A549 (cell line): ENCODE data around the gene TTC3. TPM values are rescaled to one million over a fixed set of nuclear protein-coding genes. Genes with fewer than 3 reads are reported as not detected.

Experiments used
- ATAC-seq, 2 experiments: fragments of 200-7000 bp in 1 of 2; fragments of >200 bp in 1 of 2; cut with Nextera tagmentation in 1 of 2; cut with Tn5 transposase in 1 of 2; 3 replicates each; pipeline versions ENCODE4 v1.8.0 to v1.9.1; 2018 to 2020; ENCODE audit warnings: mild to moderate bottlenecking in 1 of 2, moderate library complexity in 1 of 2
- CTCF ChIA-PET: fragments of 300-600 bp; sonication (Branson Sonifier 250); formaldehyde crosslinking; extraction: SDS; loops from one replicate; lab custom pipeline; 2021; ENCODE audit warnings: antibody characterized with exemption, inconsistent platforms; lab: Yijun Ruan, JAX
- POLR2A ChIA-PET: fragments of 350-600 bp; formaldehyde crosslinking; extraction: SDS; loops from one replicate; lab custom pipeline; 2021; ENCODE audit warnings: antibody characterized with exemption, inconsistent platforms; lab: Yijun Ruan, JAX
- DNase-seq, 2 experiments: peaks; one replicate each; pipeline versions ENCODE4 v3.0.0 to v3.0.0-alpha.2; 2011 to 2016; ENCODE audit warnings: low read depth in 1 of 2, low spot score in 1 of 2
- FAIRE-seq: peaks from 2 replicates; lab custom pipeline; 2011; peaks lifted over from hg19 to GRCh38; lab: Jason Lieb, UNC
- H3K27ac ChIP-seq, 2 experiments: fragments of >200 bp; sonication (Bioruptor Twin); formaldehyde crosslinking; 3 replicates each; pipeline ENCODE4 v1.5.1; 2016 to 2017
- H3K4me1 ChIP-seq: fragments of >200 bp; sonication (Bioruptor Twin); formaldehyde crosslinking; 3 replicates; pipeline ENCODE4 v1.6.1; 2016
- H3K4me2 ChIP-seq: fragments of >200 bp; sonication (Bioruptor Twin); formaldehyde crosslinking; 3 replicates; pipeline ENCODE4 v1.6.1; 2016
- H3K4me3 ChIP-seq: fragments of >200 bp; sonication (Bioruptor Twin); formaldehyde crosslinking; 3 replicates; pipeline ENCODE4 v1.5.1; 2016
- H3K9me3 ChIP-seq: fragments of >200 bp; sonication (Bioruptor Twin); formaldehyde crosslinking; 3 replicates; pipeline ENCODE4 v1.6.1; 2016
- BCL3 ChIP-seq: fragments of >200 bp; sonication (Bioruptor Twin); formaldehyde crosslinking; IDR thresholded peaks from 3 replicates; pipeline ENCODE4 v1.6.1; 2016
- BHLHE40 ChIP-seq: IDR thresholded peaks from 2 replicates; pipeline ENCODE4 v1.6.1; 2012; ENCODE audit warnings: low read depth, low read length, inconsistent platforms
- E2F6 ChIP-seq: IDR thresholded peaks from 2 replicates; pipeline ENCODE4 v1.6.1; 2012; ENCODE audit warnings: low read depth, borderline replicate concordance
- FOSL2 ChIP-seq, 2 experiments: fragments of 450-650 bp in 1 of 2; fragments of >200 bp in 1 of 2; sonication (Bioruptor Twin) in 1 of 2; formaldehyde crosslinking; IDR thresholded peaks; 2 replicates each; pipeline versions ENCODE4 v1.5.0 to v1.6.1; 2016 to 2020; ENCODE audit warnings: mild to moderate bottlenecking in 1 of 2, moderate library complexity in 1 of 2
- GATA3 ChIP-seq: IDR thresholded peaks from 2 replicates; pipeline ENCODE4 v1.6.1; 2012; ENCODE audit warnings: borderline replicate concordance
- HES2 ChIP-seq: fragments of >200 bp; sonication (Bioruptor Twin); formaldehyde crosslinking; IDR thresholded peaks from 2 replicates; pipeline ENCODE4 v1.6.1; 2016
- HOXA7 ChIP-seq: fragments of 250-450 bp; sonication (Bioruptor Pico); IDR thresholded peaks from 2 replicates; pipeline ENCODE4 v1.5.0; 2020; ENCODE audit warnings: mild to moderate bottlenecking, moderate library complexity
- HOXB5 ChIP-seq: fragments of 250-450 bp; sonication (Bioruptor Pico); IDR thresholded peaks from 2 replicates; pipeline ENCODE4 v1.5.0; 2020; ENCODE audit warnings: mild to moderate bottlenecking, moderate library complexity
- JUN ChIP-seq, 2 experiments: fragments of >200 bp; sonication (Bioruptor Twin); formaldehyde crosslinking; IDR thresholded peaks; 2 replicates in 1 of 2; 3 replicates in 1 of 2; pipeline ENCODE4 v1.6.1; 2016 to 2017
- MAFK ChIP-seq: fragments of 450-650 bp; IDR thresholded peaks from 2 replicates; pipeline ENCODE4 v1.6.1; 2014; ENCODE audit not compliant: partially characterized antibody
- NPAS2 ChIP-seq: fragments of 250-450 bp; sonication (Bioruptor Pico); IDR thresholded peaks from 2 replicates; pipeline ENCODE4 v1.8.0; 2022; ENCODE audit warnings: mild to moderate bottlenecking, moderate library complexity, borderline replicate concordance
- NR3C1 ChIP-seq: fragments of >200 bp; sonication (Bioruptor Twin); formaldehyde crosslinking; IDR thresholded peaks from 3 replicates; pipeline ENCODE4 v1.6.1; 2017
- PBX3 ChIP-seq: IDR thresholded peaks from 2 replicates; pipeline ENCODE4 v1.6.1; 2012
- RAD21 ChIP-seq, 2 experiments: fragments of >200 bp in 1 of 2; sonication (Bioruptor Twin) in 1 of 2; formaldehyde crosslinking in 1 of 2; IDR thresholded peaks in 1 of 2; conservative IDR thresholded peaks in 1 of 2; 2 replicates in 1 of 2; 3 replicates in 1 of 2; pipeline ENCODE4 v1.6.1; 2012 to 2018; ENCODE audit warnings: inconsistent platforms in 1 of 2
- RNF2 ChIP-seq: fragments of 200-600 bp; sonication (generic); IDR thresholded peaks from 2 replicates; pipeline ENCODE4 v1.6.1; 2016; ENCODE audit warnings: low read depth, mild to moderate bottlenecking, antibody characterized with exemption, moderate library complexity, borderline replicate concordance
- TFCP2L1 ChIP-seq: fragments of 250-450 bp; sonication (Bioruptor Pico); IDR thresholded peaks from 2 replicates; pipeline ENCODE4 v1.5.0; 2021; ENCODE audit warnings: mild to moderate bottlenecking
- ZSCAN20 ChIP-seq: fragments of 250-450 bp; sonication (Bioruptor Pico); IDR thresholded peaks from 2 replicates; pipeline ENCODE4 v1.8.0; 2022; ENCODE audit warnings: mild to moderate bottlenecking, moderate library complexity
- WGBS: methylation state at CpG from one replicate; pipeline ENCODE4 v1.1.6; 2017; ENCODE audit errors: missing lambda C conversion rate; 5-methylcytosine and 5-hydroxymethylcytosine counted together
- polyA plus RNA-seq, 4 experiments: library from polyadenylated mRNA; depleted of rRNA in 3 of 4; stranded (reverse); fragments of >200 nt; fragmentation: RNase III in 1 of 4; extraction: RNeasy Plus Mini Kit Qiagen cat#74134 plus additional on column Dnase treatment in 1 of 4; gene quantifications; 2 replicates in 3 of 4; 3 replicates in 1 of 4; pipeline ENCODE4 v1.2.3, GENCODE V29; 2011 to 2017

Gene TTC3
- polyA plus RNA-seq, 2 of the 4 experiments (the other 2 are of a cell fraction) = 34.2 to 62.2 TPM

GRCh38 chr21:37223804-37224345 lies 150.8 kb downstream of the TTC3 start:
- no peak overlapping the region for H3K27ac ChIP-seq
- DNase-seq = no peak
- CTCF ChIA-PET = no interaction called here
- H3K9me3 ChIP-seq = no peaks in the 10 kb centered on the region
- peaks cover 5% of the 10 kb centered on the region; the same call in 1 of the 3 replicates for H3K4me1 ChIP-seq
- H3K4me2 ChIP-seq = no peak overlapping the region
- no peak for ATAC-seq
- WGBS = 93% methylated on average over 2 of the region's 2 CpGs
- H3K4me3 ChIP-seq = no peak overlapping the region
- POLR2A ChIA-PET = no interaction called here
- no peak for FAIRE-seq
- no peak for TF ChIP-seq HOXA7 (CRISPR knock-in tag)
- TF ChIP-seq BHLHE40 = no peak
- no peak for TF ChIP-seq ZSCAN20
- TF ChIP-seq RAD21 (conservative IDR thresholded peaks at IDR 0.05 in 1 of 2, IDR thresholded peaks at IDR 0.05 in 1 of 2) = no peak
- TF ChIP-seq BCL3 = no peak
- TF ChIP-seq GATA3 = no peak
- TF ChIP-seq JUN (IDR thresholded peaks at IDR 0.05) = no peak
- no peak for TF ChIP-seq NR3C1
- no peak for TF ChIP-seq PBX3
- no peak for TF ChIP-seq TFCP2L1
- no peak for TF ChIP-seq RNF2
- no peak for TF ChIP-seq HOXB5 (CRISPR knock-in tag)
- no peak for TF ChIP-seq E2F6
- TF ChIP-seq HES2 = no peak
- no peak for TF ChIP-seq NPAS2 (CRISPR knock-in tag)
- no peak for TF ChIP-seq MAFK
- TF ChIP-seq, all 56 proteins: peak for 0

- Histone ChIP-seq H3K4me2 (no peak overlapping the region), H3K4me3 (no peak overlapping the region), H3K27ac (no peak overlapping the region), H3K9me3 (no peaks in the 10 kb centered on the region), H3K4me1 (peaks cover 2% of the 10 kb centered on the region; the same call in 1 of the 3 replicates)
- TF ChIP-seq FOSL2 (IDR thresholded peaks at IDR 0.05) = no peak
- no peak for TF ChIP-seq FOSL2 (CRISPR knock-in tag; IDR thresholded peaks at IDR 0.05)
- DNase-seq (no peak), ATAC-seq (no peak), FAIRE-seq (no peak)
- POLR2A ChIA-PET = no interaction called here
- 92% methylated on average over 21 of the region's 21 CpGs for WGBS
- CTCF ChIA-PET = interaction anchor here (0.6 kb wide), 1 partner anchor 21 kb away, joined by 4 read pairs; no protein-coding TSS in a partner anchor
These were observed 152.1 kb downstream of the TTC3 start for GRCh38 chr21:37224861-37225839.
